ENCODE results near the gene TEX48. TPM values are rescaled to one million over a fixed set of nuclear protein-coding genes. Genes with fewer than 3 reads are reported as not detected.

TEX48 gene
- total and polyA plus RNA-seq, 11 donors, result not detected

DNA sequence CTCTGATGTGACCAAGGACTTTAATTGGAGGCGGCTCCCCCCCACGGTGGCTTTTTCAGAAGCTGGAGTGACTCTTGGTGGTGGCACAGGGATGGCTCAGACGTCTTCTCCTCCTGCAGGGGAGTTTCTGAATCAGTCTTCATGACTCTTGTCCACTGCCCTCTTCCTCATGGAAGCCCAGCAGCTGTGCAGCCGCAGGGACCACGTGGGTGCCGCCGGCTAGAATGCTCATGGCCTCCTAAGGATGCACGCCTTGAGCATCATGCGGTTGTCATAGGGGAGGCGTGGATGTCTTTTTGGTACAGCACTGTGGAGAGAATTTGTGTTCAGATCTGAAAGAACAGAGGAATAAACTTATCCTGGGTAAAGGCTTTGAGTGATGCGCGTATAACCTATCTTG is 25.7 kb downstream of the TEX48 start:
- no peak overlapping the region for H3K4me3 ChIP-seq
- H3K4me1 ChIP-seq, result peaks cover 0 to 7% (median 0%) of the 10 kb centered on the region in 12 donors
- WGBS, 4 donors, result 78 to 85% (median 79%) methylated on average over 10 to 12 of the region's 12 CpGs
- ATAC-seq (no peak), DNase-seq (no peak)
- TF ChIP-seq POLR2A (IDR thresholded peaks at IDR 0.05), result no peak
- TF ChIP-seq, protein P1, sequence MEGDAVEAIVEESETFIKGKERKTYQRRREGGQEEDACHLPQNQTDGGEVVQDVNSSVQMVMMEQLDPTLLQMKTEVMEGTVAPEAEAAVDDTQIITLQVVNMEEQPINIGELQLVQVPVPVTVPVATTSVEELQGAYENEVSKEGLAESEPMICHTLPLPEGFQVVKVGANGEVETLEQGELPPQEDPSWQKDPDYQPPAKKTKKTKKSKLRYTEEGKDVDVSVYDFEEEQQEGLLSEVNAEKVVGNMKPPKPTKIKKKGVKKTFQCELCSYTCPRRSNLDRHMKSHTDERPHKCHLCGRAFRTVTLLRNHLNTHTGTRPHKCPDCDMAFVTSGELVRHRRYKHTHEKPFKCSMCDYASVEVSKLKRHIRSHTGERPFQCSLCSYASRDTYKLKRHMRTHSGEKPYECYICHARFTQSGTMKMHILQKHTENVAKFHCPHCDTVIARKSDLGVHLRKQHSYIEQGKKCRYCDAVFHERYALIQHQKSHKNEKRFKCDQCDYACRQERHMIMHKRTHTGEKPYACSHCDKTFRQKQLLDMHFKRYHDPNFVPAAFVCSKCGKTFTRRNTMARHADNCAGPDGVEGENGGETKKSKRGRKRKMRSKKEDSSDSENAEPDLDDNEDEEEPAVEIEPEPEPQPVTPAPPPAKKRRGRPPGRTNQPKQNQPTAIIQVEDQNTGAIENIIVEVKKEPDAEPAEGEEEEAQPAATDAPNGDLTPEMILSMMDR (IDR thresholded peaks at IDR 0.05), result no peak
- H3K27ac ChIP-seq, result no peak overlapping the region
- no peaks in the 10 kb centered on the region for H3K36me3 ChIP-seq
- intact Hi-C loops (cut with DNase I), result loop anchor here in 5 of 10 donors (5.0 to 10.0 kb wide), 3 partner anchors 132 to 356 kb away; no protein-coding TSS in a partner anchor
- peaks cover 0 to 4% (median 0%) of the 10 kb centered on the region in 9 donors for H3K27me3 ChIP-seq
- no peaks in the 10 kb centered on the region for H3K9me3 ChIP-seq

DNA sequence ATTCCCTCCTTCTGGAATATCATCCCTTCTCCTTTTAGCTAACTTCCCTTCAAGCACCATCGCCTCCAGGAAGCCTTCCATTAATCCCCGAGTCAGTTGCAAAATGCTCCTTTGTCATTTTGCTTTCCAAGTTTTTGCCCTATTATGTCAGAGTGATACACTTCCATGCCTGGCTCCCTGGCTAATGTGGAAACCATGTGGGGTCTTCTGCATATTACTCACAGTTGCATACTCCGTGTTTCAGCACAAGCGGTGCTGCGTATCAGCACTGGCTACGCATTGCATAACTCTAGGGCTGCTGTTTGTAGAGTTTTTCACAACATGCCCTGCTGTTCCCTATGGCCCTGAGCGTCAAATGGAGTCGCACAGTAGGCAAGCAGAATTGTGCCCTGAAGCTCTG is 26.3 kb downstream of the TEX48 start:
- WGBS, 4 donors, result 84 to 86% (median 84%) methylated on average over 8 of the region's 8 CpGs
- intact Hi-C loops (cut with DNase I), result loop anchor here in 5 of 10 donors (5.0 to 10.0 kb wide), 3 partner anchors 131 to 357 kb away; no protein-coding TSS in a partner anchor
- no peaks in the 10 kb centered on the region for H3K36me3 ChIP-seq

GRCh38 chr9:114653556-114654159 is 28.3 kb downstream of the TEX48 start:
- H3K4me3 ChIP-seq, result no peak overlapping the region
- no peaks in the 10 kb centered on the region for H3K36me3 ChIP-seq
- intact Hi-C loops (cut with DNase I), result loop anchor here (1.0 to 10.0 kb wide), 12 partner anchors 129 to 249 kb away; no protein-coding TSS in a partner anchor
- DNase-seq, result peak in 4 of 5 donors; percentile 46 to 67 (median 58)
- no peaks in the 10 kb centered on the region for H3K9me3 ChIP-seq
- TF ChIP-seq, protein P1 (IDR thresholded peaks at IDR 0.05), result peak; percentile 73 to 89 (median 86)
- TF ChIP-seq POLR2A (IDR thresholded peaks at IDR 0.05), result no peak
- ATAC-seq, result peak; percentile 47 to 80 (median 76)
- H3K27ac ChIP-seq, result no peak overlapping the region
- 35 to 37% (median 36%) methylated on average over 6 of the region's 6 CpGs for WGBS, 4 donors
- peaks cover 0 to 7% (median 0%) of the 10 kb centered on the region in 12 donors for H3K4me1 ChIP-seq
- H3K27me3 ChIP-seq, result no peaks in the 10 kb centered on the region

More for the DNA sequence above, 26.3 kb downstream of the TEX48 start:
- TF ChIP-seq POLR2A (IDR thresholded peaks at IDR 0.05), result no peak
- TF ChIP-seq, protein P1 (IDR thresholded peaks at IDR 0.05), result no peak
- Histone ChIP-seq H3K4me3 (no peak overlapping the region), H3K27ac (no peak overlapping the region), H3K9me3 (no peaks in the 10 kb centered on the region), H3K4me1 (peaks cover 0 to 7% (median 0%) of the 10 kb centered on the region in 12 donors), H3K27me3 (no peaks in the 10 kb centered on the region)
- DNase-seq (no peak), ATAC-seq (no peak)

GRCh38 chr9:114652776-114653555 is 29.0 kb downstream of the TEX48 start:
- TF ChIP-seq, protein P1 (IDR thresholded peaks at IDR 0.05), result no peak
- TF ChIP-seq POLR2A (IDR thresholded peaks at IDR 0.05), result no peak
- DNase-seq (peak in 1 of 5 donors; percentile 1), ATAC-seq (peak in 1 of 4 donors; percentile 27)
- intact Hi-C loops (cut with DNase I), result loop anchor here (1.0 to 10.0 kb wide), 13 partner anchors 128 to 248 kb away; no protein-coding TSS in a partner anchor
- Histone ChIP-seq H3K27ac (no peak overlapping the region), H3K9me3 (peaks cover 0 to under 1% (median 0%) of the 10 kb centered on the region in 12 donors), H3K4me1 (peaks cover 0 to 7% (median 0%) of the 10 kb centered on the region in 12 donors), H3K36me3 (no peaks in the 10 kb centered on the region), H3K27me3 (no peaks in the 10 kb centered on the region), H3K4me3 (no peak overlapping the region)
- 85 to 95% (median 87%) methylated on average over 2 of the region's 2 CpGs for WGBS, 4 donors
